H1 (cell line): Measurements from ENCODE around the gene PRRT1. TPM values are rescaled to one million over a fixed set of nuclear protein-coding genes. Genes with fewer than 3 reads are reported as not detected.

Experiments
- CEBPB ChIP-seq: IDR thresholded peaks from 2 replicates; pipeline ENCODE4 v1.6.1; 2012; ENCODE audit warnings: low read depth, low read length
- CHD7 ChIP-seq: fragments of 300-600 bp; sonication (generic); IDR thresholded peaks from 2 replicates; pipeline ENCODE4 v1.7.1; 2012; ENCODE audit warnings: low read length, moderate library complexity, mild to moderate bottlenecking, inconsistent platforms; ENCODE audit not compliant: insufficient replicate concordance
- EGR1 ChIP-seq: IDR thresholded peaks from 2 replicates; pipeline ENCODE4 v1.6.1; 2011; ENCODE audit warnings: low read depth, low read length, borderline replicate concordance
- EZH2 ChIP-seq: fragments of 200-600 bp; sonication (generic); IDR thresholded peaks from 2 replicates; pipeline ENCODE4 v1.7.1; 2012; ENCODE audit warnings: low read depth, mild to moderate bottlenecking, moderate library complexity, low read length, inconsistent platforms; ENCODE audit not compliant: severe bottlenecking
- FOSL1 ChIP-seq: IDR thresholded peaks from 2 replicates; pipeline ENCODE4 v1.6.1; 2011; ENCODE audit warnings: mild to moderate bottlenecking, low read depth, low read length, moderate library complexity; ENCODE audit not compliant: insufficient read depth
- JUND ChIP-seq: IDR thresholded peaks from 2 replicates; pipeline ENCODE4 v1.6.1; 2011; ENCODE audit warnings: mild to moderate bottlenecking, improper control_type of control experiment, low read length
- KDM4A ChIP-seq: IDR thresholded peaks from one replicate; pipeline ENCODE4 v1.7.1; 2012; ENCODE audit warnings: low read depth, mild to moderate bottlenecking, moderate library complexity, low read length, inconsistent platforms; ENCODE audit not compliant: severe bottlenecking
- KDM5A ChIP-seq: fragments of 200-600 bp; IDR thresholded peaks from 2 replicates; pipeline ENCODE4 v1.7.1; 2012; ENCODE audit warnings: mild to moderate bottlenecking, low read length, inconsistent platforms, mixed read lengths
- SAP30 ChIP-seq: fragments of 300-600 bp; sonication (generic); IDR thresholded peaks from 2 replicates; pipeline ENCODE4 v1.7.1; 2012; ENCODE audit warnings: low read length, moderate library complexity, mild to moderate bottlenecking, inconsistent platforms; ENCODE audit not compliant: insufficient read depth, insufficient replicate concordance
- SP4 ChIP-seq: IDR thresholded peaks from 2 replicates; pipeline ENCODE4 v1.6.1; 2012; ENCODE audit warnings: low read length, inconsistent platforms
- TCF12 ChIP-seq: IDR thresholded peaks from 2 replicates; pipeline ENCODE4 v1.6.1; 2011; ENCODE audit warnings: low read depth, mild to moderate bottlenecking, low read length
- polyA plus RNA-seq, 7 experiments: library from polyadenylated mRNA; depleted of rRNA in 3 of 7; stranded (reverse) in 5 of 7; unstranded in 2 of 7; fragments of >200 nt in 5 of 7; fragments of 200-250 nt in 2 of 7; gene quantifications; 1 replicate in 5 of 7; 2 replicates in 1 of 7; 4 replicates in 1 of 7; pipeline versions ENCODE4 v1.2.1 to v1.2.3, GENCODE V29; 2011 to 2013; ENCODE audit warnings: missing spikeins in 2 of 7, mixed read lengths in 2 of 7
- total RNA-seq: library from RNA; stranded (reverse); fragmentation: NEBNext Ultra II Directional; extraction: Animal tissue kit (Norgen Biotek cat#: 25700); gene quantifications from 2 replicates; pipeline ENCODE4 v1.2.1, GENCODE V29; 2021

PRRT1 gene
- total and polyA plus RNA-seq, 2 of the 8 experiments (the other 6 are each of a cell fraction or from before 2014, with no cell fraction given), result 0.71 to 2.8 TPM

DNA sequence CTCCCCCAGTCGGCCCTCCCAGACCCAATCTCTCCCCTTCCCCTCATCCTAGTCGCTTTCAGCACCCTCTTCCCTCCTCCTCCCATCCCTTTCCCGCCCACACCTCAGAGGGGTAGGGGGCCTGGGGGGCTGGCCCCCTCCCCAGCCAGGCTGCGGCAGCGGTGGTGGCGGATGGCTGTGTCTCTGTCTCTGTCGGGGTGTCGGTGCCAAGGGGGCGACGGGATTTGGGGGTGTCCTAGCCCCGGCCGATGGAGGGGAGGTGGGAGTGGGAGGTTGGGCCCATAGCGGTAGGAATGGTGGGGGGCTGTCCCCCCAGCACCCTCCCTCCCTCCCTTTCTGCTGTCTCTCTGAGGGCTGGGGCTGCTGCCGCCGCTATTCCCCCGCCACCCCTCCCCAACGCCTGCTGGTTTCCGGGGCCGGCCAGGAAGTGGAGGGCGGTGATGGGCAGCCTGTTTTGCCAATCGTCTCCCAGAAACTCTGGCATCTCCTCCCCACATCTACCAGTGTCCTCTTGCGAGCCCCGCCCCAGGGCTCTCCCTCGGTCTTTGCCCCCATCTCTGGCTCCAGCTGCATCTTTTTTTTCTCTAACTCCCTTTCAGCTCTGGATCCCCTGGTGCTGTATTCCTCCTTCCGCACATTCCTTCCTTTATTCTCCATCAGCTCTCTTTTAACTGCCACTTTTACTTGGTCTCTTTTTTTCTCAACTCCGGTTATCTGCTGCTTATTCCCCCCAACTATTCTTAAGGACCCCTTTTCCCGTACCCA is 24.2 kb upstream of the PRRT1 start, which contains the start of gene AGPAT1 (continued):
- TF ChIP-seq CHD7 (no peak), KDM4A (no peak), CEBPB (no peak), KDM5A (no peak), FOSL1 (no peak), EGR1 (peak; percentile 18; the same call in 1 of the 2 replicates), SP4 (no peak), SAP30 (no peak), EZH2 (no peak), JUND (no peak), TCF12 (0 out of 2 replicates have a peak, but pooled peaks have one; percentile 43)
